Measurements from ENCODE around the gene G3BP2.
"Not testable (repeated sequence)": the region's sequence is repeated elsewhere in the genome, so short reads cannot be mapped to it uniquely, and the experiment has no call there.

G3BP2 gene
- total RNA-seq: 281 to 313 reads per million in 2 experiments

DNA sequence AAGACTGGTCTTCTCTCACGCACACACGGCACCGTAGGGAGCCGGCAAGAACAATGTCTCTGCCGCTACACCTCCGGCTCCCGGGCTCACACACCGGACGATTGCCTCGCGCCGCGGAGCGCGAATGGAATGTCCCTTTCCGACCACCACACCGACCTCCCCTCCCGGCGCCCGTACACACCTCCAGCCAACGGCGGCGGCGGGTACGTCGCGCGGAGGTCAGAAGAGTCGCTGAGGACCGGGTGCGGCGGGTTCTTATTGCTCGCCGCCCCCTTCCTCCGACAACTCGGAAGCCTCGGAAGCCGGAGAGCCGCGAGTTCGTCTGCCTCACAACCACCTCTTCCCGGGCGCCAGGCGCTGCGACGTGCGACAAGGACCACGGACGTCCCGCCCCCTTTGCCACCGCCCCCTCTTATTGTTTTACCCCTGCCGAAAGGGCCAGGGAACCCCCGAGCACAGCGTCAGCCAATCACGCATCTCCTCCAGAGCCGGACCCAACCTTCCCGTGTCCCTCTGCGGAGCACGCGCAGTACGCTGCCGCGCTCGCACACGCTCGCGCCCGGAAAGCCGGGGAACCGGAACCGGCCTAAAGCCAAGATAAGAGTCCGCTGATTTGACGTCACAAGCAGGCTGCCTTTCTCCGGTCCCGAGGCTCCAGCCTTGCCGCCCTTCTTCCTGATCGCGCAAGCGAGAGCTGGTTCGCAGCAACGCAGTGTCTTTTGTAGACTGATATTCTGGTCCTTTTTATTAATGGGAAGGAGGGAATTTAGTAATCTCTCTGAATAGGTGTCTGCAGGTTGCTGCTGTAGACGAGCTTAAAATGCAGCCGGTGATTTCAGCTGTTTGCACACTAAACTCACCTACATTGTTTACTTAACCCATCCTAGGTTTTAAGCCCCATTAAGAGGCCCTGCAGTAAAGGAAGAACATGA is at the start of gene G3BP2:
Gene G3BP2 (minus strand): TSS at position 385 of the 932 bp plus-strand sequence. CDS start 11,386 bp downstream, outside the sequence.
- DNase-seq (ENCODE audit: low read depth): peak; percentile 97

DNA sequence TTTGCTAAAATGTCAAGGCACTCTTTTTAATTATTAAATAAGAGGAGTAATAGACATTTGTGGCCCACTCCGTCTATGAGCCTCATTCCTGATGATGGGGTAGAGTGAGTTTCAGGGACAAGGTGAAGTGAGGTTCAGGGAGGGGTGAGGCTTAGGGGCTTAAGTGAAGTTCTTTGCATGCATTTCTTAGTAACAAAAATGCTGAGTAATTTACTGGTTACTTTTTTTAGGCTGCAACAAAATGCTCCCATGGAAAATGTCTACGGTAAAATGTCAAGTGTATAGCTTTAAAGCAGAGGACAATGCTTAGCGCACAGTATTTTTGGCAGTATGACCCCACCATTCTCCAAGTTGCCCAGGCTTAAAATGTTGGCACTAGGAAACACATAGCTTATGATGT is 49.2 kb upstream of the G3BP2 start:
- no peak for DNase-seq (ENCODE audit: low read depth)

DNA sequence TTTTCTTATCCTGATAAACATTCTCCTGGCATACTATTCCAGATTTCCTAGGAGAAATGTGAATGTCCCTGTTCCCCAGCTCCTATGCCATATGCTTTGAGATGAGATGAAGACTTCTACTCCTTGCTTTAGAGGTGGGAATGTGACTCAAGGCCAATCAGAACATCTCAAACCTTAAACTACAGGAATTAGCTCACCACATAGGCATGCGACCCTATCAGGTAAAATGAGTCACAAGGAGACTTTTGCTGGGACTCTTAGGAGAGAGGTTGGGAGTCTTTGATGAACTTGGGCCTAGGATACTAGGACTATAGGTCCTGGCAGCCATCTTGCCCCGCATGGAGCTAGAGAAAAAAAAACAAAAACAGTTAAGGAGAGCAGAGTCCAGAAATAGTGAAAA is 45.3 kb upstream of the G3BP2 start:
- DNase-seq (ENCODE audit: low read depth): no peak

DNA sequence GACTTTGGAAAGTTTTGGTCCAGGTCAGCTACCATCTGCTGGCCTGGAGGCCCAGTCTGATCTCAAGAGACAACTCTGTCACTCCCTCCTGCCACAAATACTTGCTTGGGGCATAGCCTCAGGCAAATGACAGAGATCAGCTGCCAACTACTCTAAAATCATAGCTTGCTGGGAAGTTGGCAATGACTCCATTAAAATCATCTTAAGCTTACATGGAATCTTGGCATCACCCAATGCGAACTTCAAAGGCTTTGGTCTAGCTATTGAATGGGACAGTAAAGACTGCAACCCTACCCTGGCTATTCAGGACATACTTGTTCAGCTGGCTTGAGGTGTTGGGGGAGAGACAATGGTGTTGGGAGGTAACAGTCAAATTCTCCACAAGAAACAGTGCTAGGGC is 44.2 kb upstream of the G3BP2 start:
- DNase-seq (ENCODE audit: low read depth): no peak

DNA sequence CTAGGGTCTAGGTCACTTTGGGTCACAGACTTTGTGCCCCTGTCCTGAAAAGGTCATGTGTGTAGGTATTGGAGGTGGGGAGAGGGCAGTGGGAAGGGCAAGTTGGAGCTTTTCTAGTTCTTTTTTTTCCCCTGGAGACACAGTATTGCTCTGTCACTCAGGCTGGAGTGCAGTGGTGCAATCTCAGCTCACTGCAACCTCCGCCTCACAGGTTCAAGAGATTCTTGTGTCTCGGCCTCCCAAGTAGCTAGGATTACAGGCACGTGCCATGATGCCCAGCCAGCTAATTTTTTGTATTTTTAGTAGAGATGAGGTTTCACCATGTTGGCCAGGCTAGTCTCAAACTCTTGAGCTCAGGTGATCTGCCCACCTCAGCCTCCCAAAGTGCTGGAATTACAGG is 42.8 kb upstream of the G3BP2 start:
- DNase-seq (ENCODE audit: low read depth): not testable (repeated sequence)

DNA sequence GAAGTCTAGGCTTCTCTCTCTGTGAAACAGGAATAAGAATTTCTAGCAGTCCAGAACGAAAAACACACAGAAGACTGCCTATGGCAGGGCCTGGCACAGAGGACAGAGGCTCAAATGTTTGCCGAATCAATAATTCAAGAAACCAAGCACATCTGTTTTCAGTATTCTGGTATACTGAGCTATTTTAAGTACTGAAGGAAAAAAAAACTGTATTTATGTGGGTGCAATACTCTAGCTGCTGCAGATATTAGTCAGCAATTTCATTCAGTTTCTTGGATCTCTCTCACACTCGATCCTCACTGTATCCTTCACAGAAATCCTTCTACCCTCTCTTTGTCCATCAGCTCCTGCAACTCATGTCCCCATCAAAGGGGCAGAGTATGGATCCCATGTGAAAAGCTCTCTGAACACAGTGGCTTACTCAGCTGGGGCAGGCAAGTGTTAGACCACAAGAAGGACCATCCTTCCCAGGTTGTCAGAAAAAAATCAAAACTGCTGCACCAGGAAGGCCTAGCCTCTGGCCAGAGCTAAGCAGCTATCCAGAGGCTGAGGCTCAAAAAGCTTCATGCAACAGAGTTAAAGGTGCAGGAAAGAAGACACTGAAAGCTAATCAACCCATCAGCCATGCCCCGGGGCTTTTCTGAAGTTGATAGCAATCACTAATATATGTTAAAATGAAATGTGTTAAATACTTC is 42.0 kb upstream of the G3BP2 start:
- no peak for DNase-seq (ENCODE audit: low read depth)

DNA sequence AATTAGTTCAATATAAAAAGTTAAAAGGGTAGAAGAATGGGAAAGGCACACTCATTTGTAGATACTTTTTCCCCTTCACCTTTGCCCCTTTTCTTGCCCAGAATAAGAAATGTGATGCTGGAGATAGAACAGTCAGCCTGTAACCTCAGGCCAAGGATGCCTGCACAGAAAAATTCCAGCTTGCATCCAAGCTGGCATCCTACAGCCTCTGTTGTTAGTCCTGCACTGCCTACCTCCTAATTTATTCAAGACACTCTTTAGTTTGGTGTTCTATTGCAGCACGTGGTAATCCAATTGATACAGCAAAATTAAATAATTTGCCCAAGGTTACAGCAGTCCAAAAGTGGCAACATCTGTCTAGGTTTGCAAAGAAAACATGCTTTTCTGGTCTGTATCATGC is 41.5 kb upstream of the G3BP2 start:
- DNase-seq (ENCODE audit: low read depth): no peak

DNA sequence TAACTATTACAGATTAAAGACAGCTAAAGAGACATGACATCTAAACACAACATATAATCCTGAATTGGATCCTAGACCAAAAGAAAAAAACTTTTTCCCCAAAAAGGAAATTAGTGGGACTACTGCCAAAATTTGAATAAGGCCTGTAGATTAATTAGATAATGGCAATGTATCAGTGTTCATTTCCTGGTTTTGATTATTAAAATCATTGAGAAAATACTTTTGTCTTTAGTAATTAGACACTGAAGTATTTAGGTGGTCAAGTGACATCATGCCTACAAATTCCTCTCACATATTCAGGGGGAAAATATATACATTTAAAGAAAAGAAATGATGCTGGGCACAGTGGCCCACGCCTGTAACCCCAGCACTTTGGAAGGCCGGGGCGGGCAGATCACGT is 40.8 kb upstream of the G3BP2 start:
- no peak for DNase-seq (ENCODE audit: low read depth)

DNA sequence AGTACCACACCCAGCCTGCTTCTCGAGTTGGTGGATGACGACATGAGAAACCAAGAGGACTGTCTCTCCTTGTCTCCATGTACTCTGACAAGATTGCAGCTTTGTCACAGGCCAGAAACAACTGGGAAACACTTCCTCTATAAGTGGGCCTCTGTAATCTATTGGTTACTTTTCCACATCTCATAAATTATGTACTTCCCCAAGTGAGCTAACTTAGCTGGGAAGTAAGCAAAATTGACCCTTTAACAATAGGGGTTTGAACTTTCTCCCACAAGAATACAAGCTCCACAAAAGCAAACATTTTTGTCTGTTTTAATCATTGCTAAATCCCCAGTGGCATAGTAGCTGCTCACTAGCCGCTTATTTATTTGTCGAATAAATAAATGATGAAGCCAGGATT is 37.0 kb upstream of the G3BP2 start:
- no peak for DNase-seq (ENCODE audit: low read depth)

DNA sequence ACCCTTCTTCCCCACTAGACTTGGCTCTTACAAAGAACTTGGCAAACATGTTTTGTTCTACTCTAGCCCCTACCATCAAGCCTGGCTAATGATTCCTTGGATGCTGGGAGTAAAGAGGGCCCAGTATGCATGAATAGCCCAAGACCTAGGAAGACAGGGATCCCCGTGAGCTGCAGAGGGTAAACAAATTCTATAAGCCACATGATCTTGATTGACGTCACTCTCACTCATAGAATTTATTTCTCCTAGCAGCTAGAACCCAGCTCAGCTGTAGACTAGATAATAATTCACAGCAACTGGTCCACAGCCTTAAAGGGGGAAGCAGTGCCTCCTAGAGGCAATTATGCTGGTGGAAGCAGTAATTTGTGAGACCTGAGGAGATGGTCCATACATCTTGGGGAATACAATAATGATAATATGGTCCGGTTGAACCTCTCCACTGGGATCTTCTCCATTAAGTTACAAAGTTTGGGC is 35.0 kb upstream of the G3BP2 start:
- DNase-seq (ENCODE audit: low read depth): no peak

DNA sequence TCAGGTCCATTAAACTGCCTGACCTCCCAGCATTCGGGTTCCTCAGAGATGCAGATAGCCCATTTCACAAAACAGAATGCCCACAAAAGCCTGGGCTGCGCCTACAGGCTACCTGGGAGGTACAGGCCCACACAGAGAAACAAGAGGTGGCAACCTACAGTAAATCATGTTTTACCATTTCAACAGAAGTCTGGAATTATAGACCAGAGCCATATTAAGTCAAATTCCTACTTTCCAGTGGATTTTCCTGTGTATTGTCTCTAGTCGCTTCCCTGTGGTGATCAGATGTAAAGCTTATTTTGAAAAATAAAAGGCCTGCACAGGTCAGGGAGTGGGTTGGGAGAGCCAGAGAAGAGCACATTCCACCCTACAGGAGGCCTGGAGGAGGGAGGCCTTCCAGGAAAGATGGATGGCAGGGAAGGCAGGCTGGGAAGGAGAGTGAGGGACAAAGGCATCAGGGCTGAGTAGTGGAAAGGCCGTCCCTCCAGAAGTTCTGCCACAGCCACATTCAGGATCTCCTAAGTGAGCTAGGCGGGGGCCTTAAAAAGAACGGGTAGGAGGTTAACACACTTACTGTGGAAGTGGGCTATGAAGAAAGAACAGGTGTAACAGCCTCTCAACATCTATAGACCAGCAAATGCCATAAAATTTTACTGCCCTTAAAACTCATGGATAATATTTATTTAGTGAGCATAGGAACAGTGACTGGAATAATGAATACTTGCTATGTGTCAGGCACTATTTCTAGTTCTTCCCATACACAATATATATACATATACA is 32.2 kb upstream of the G3BP2 start:
- no peak for DNase-seq (ENCODE audit: low read depth)

DNA sequence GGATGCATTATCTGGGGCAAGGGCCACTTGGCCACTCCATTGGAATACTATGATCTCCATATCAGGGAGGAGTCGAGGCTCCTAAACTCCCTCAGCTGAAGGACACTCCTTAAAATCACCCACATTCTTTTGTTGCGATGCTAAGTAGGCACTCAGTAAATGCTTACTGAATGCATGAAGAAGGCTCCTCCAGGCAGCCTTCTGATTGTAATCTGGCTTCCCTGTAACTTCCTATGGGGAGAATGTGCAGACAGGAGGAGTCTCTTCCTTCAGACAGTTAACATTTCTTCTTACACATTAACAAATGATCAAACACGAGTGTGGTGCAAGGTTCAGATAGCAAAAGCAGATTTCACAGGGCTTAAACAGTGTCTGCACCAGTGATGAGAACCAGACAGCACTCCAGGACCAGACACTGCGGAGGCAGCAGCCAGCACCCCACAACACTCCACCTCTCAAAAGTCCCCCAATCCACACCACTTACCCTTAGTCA is 29.8 kb upstream of the G3BP2 start:
- DNase-seq (ENCODE audit: low read depth): no peak

DNA sequence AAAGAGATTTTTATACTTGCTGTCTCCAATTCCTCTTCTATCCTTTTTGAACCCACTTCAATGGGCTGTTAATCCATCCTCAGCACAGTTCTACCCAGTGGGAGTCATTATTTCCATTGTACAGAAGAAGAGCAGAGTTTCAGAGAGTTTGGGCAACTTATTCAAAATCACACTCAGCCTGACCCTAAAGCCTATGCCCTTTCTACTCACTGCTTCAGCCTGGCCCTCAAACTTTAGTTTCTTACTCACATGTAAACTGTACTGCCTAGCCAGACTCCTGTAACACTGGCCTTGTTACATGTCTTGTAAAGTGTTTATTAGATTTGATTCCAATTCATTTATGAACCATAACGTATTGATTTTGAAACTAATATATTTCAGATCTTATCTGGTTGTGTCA is 26.1 kb upstream of the G3BP2 start:
- no peak for DNase-seq (ENCODE audit: low read depth)

DNA sequence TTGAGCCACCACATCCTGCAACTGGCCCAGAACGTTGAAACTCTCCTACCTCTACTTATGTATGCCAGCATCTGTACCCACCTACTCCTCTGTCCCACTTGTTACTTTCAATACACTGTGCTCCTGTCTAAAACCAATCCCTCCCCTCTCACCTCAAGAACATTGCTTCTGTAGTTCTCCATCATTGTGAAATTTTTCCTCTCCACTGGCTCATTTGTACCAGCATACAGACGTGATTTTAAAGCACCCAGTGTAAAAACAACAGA is 25.7 kb upstream of the G3BP2 start:
- DNase-seq (ENCODE audit: low read depth): no peak

DNA sequence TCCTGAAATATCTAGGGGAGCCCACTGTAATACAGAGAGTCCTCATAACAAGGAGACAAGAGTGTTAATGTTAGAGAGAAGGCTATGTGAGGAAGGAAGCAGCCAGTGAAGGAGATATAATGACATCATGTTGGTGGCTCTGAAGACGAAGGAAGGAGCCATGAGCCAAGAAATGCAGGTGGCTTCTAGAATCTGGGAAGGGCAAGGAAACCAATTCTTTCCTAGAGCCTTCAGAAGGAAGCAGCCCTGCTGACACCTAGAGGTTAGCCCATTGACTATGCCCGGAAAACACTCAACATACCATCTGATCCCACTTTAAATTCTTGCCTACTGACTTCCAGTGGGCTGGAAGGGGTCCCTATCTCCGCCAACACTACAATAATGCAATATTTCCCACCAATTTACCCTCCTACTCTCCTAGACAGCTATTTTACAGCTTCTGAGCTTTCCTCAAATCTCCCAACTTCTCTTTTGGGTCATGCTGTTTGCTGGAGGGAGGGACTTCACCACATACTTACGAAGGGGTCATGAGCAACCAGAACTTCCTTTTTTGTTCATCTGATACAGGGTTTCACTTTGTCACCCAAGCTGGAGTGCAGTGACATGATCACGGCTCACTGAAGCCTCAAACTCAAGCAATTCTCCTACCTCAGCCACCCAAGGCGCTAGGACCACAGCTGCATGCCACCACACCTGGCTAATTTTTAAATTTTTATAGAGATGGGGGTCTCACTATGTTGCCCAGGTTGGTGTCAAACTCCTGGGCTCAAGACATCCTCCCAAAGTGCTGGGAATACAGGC is 25.2 kb upstream of the G3BP2 start:
- DNase-seq (ENCODE audit: low read depth): no peak

DNA sequence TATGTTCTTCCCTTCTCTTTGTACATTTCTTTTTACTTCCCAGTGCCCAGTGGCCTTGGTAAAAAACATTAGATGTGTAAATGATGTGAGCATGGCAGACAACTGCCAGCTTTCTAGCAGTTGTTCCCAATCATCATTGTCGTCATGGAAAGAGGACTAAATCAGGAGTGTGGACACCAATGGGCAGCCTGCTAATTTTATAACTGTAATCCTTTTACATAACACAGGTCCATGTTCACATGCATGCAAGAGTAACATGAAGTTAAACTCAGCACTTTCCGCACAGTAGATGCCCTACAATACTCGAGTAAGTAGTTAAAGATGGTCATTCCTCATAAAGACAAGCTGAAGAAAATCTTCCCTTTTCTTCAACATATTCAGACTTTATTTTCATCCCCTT is 23.4 kb upstream of the G3BP2 start:
- DNase-seq (ENCODE audit: low read depth): no peak

DNA sequence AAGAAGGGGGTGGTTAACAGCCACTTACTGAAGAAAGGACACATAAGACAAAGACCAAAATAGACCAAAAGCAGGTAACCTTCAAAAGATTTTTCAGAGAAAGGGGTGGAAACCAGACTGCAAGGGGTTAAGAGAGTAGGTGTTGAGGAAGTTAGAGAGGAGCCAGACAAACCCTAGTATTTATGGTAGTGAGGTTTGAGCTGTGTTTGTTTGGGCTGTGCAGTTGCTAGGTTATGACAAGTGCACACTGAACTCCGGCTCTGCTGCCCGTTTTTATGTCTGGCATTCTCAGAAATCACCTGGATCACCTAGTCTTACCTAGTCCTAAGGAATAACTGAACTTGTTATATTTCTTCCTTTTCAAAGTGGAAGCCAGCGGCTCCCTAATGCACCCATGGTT is 22.9 kb upstream of the G3BP2 start:
- no peak for DNase-seq (ENCODE audit: low read depth)

DNA sequence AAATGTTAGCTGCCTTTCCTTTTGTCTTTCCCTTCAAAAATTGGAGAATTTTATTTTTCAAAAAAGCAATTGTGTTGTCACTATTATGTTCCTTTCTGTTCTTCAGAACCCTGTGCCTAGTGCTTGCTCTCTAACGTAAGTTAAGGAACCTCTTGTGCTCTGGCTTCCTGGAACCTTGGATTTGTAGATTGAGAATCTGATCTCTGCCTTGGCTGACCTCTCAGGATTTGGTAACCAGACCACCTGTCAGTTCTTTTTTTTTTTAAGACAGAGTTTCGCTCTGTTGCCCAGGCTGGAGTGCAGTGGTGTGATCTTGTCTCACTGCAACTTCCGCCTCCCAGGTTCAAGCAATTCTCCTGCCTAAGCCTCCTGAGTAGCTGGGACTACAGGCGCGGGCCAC is 18.9 kb upstream of the G3BP2 start:
- DNase-seq (ENCODE audit: low read depth): not testable (repeated sequence)

DNA sequence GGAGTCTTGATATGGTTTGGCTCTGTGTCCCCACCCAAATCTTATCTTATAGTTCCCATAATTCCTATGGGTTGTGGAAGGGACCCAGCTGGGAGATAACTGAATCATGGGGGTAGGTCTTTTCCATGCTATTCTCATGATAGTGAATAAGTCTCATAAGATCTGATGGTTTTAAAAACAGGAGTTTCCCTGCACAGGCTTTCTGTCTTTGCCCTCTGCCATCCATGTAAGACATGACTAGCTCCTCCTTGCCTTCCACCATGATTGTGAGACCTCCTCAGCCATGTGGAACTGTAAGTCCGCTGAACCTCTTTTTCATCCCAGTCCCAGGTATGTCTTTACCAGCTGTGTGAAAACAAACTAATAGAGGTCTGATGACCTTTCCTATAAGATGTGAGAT is 13.9 kb upstream of the G3BP2 start:
- not testable (repeated sequence) for DNase-seq (ENCODE audit: low read depth)

DNA sequence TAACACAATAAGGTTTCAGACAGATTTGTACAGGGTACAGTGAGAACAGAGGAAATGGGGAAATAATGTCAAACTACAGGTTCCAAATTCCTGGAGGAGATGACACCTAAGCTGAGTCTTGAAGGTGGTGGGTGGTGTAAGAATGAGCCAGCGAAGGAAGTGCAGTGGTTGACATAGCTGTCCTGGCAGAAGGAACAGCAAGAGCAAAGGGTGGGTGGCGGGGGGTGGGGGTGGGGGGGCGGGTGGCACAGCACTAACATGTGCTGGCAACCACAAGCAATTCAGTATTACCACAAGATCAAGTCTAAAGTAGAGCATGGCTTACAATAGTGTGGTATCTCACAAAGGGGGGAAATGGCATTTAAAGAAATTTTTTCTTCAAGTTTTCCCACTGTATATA is 13.1 kb upstream of the G3BP2 start:
- DNase-seq (ENCODE audit: low read depth): no peak

DNA sequence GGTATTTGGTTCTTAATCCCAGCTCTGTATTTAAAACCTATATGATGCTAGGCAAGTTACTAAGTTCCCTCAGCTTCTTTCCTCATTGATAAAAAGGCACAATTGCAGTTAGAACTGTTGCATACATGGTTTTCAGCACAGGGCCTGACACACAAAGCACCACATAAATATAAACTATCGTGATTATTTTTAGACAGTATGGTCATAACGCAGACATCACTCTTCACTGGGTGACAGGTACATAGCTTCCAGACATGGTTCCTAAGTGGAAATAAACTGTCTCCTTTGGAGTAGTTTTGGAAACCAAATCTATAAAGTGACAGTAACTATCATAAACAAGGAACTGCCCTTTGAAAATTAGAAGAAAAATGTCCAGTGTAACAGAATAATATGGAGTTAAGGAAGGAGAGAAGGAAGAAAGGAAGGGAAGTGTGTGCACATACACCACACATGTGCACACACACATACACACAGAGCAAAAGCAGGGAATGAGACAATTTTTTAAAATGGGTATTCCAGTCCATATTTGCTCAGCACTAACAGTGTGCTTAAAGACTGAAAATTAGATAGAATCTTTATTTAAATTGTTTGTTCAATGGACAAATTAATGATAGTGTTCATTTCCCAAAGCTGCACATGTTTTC is 12.5 kb upstream of the G3BP2 start:
- DNase-seq (ENCODE audit: low read depth): no peak

All from T follicular helper cell (primary cell).